ENCODE data around the gene SLC51A. TPM values are rescaled to one million over a fixed set of nuclear protein-coding genes. Genes with fewer than 3 reads are reported as not detected.

The SLC51A gene
- total and polyA plus RNA-seq, 2 donors (not counting 3 experiments of a cell fraction or from before 2014, with no cell fraction given): not detected

- CTCF ChIA-PET: no interaction called here
- Histone ChIP-seq H3K9me1 (replicated peaks; ENCODE audit: control insufficient read depth, extremely low read depth, insufficient read depth, low read length) (no peaks in the 10 kb centered on the region), H3K79me2 (ENCODE audit: control insufficient read depth, insufficient read depth, low read length) (no peaks in the 10 kb centered on the region), H2AFZ (ENCODE audit: low read depth, low read length) (no peak overlapping the region), H3K27me3 (ENCODE audit: control insufficient read depth in 2 of 2, insufficient read depth in 2 of 2, low read length in 2 of 2) (no peaks in the 10 kb centered on the region), H3K4me2 (ENCODE audit: insufficient read depth, low read length) (no peak overlapping the region), H3K9me3 (replicated peaks; ENCODE audit: control insufficient read depth, insufficient read depth, low read length) (no peaks in the 10 kb centered on the region), H4K20me1 (replicated peaks; ENCODE audit: control insufficient read depth, extremely low read depth, insufficient read depth, low read length) (no peaks in the 10 kb centered on the region), H3K36me3 (ENCODE audit: control insufficient read depth in 2 of 2, extremely low read depth in 1 of 2, insufficient read depth in 2 of 2, low read length in 2 of 2) (no peaks in the 10 kb centered on the region), H3K9ac (replicated peaks; ENCODE audit: extremely low read depth, insufficient read depth, low read length) (no peak overlapping the region), H3K4me3 (replicated peaks in 1 of 3; ENCODE audit: insufficient read depth in 1 of 3, low read depth in 1 of 3, low read length in 3 of 3) (no peak overlapping the region), H3K4me1 (ENCODE audit: control insufficient read depth, extremely low read depth, insufficient read depth, low read length) (peaks cover 3% of the 10 kb centered on the region), H3K27ac (ENCODE audit: insufficient read depth, low read depth, low read length) (no peak overlapping the region)
- TF ChIP-seq MYC (IDR thresholded peaks at IDR 0.05; ENCODE audit: low read depth, low read length): no peak
- no peak for TF ChIP-seq EZH2 (IDR thresholded peaks at IDR 0.05; ENCODE audit: borderline replicate concordance, low read depth, low read length, severe bottlenecking)
- TF ChIP-seq CTCF (IDR thresholded peaks at IDR 0.05; ENCODE audit: extremely low read depth in 1 of 2, insufficient read depth in 1 of 2, low read depth in 1 of 2, low read length in 2 of 2): no peak
- TF ChIP-seq MAX (IDR thresholded peaks at IDR 0.05; ENCODE audit: insufficient read depth, insufficient read length): no peak
- no peak for TF ChIP-seq JUN (IDR thresholded peaks at IDR 0.05; ENCODE audit: borderline replicate concordance, insufficient read depth, insufficient read length, low read depth)
- dilution Hi-C loops (cut with MboI; ENCODE audit: extremely low pct_ligation_motif_present, low sequenced_read_pairs) (no loop called here), intact Hi-C loops (cut with micrococcal nuclease) (no loop called here)
- BruUV-seq (replicated peaks): no TSS peak
- no peak for FAIRE-seq
- POLR2A ChIA-PET: no interaction called here
- DNase-seq (ENCODE audit: low read depth, low spot score): no peak
Observed at GRCh38 chr3:196177567-196177966, 38.8 kb upstream of the SLC51A start.

- dilution Hi-C loops (cut with MboI; ENCODE audit: extremely low pct_ligation_motif_present, low sequenced_read_pairs): no loop called here
- CTCF ChIA-PET: no interaction called here
Observed at GRCh38 chr3:196177967-196178366, 38.4 kb upstream of the SLC51A start.

More at GRCh38 chr3:196177967-196178366, 38.4 kb upstream of the SLC51A start:
- intact Hi-C loops (cut with micrococcal nuclease): no loop called here
- Histone ChIP-seq H2AFZ (ENCODE audit: low read depth, low read length) (no peak overlapping the region), H3K9me1 (replicated peaks; ENCODE audit: control insufficient read depth, extremely low read depth, insufficient read depth, low read length) (no peaks in the 10 kb centered on the region), H4K20me1 (replicated peaks; ENCODE audit: control insufficient read depth, extremely low read depth, insufficient read depth, low read length) (no peaks in the 10 kb centered on the region), H3K4me3 (replicated peaks in 1 of 3; ENCODE audit: insufficient read depth in 1 of 3, low read depth in 1 of 3, low read length in 3 of 3) (no peak overlapping the region), H3K9ac (replicated peaks; ENCODE audit: extremely low read depth, insufficient read depth, low read length) (no peak overlapping the region), H3K4me1 (ENCODE audit: control insufficient read depth, extremely low read depth, insufficient read depth, low read length) (peaks cover 3% of the 10 kb centered on the region), H3K36me3 (ENCODE audit: control insufficient read depth in 2 of 2, extremely low read depth in 1 of 2, insufficient read depth in 2 of 2, low read length in 2 of 2) (no peaks in the 10 kb centered on the region), H3K9me3 (replicated peaks; ENCODE audit: control insufficient read depth, insufficient read depth, low read length) (no peaks in the 10 kb centered on the region), H3K4me2 (ENCODE audit: insufficient read depth, low read length) (no peak overlapping the region), H3K27ac (ENCODE audit: insufficient read depth, low read depth, low read length) (no peak overlapping the region), H3K79me2 (ENCODE audit: control insufficient read depth, insufficient read depth, low read length) (no peaks in the 10 kb centered on the region), H3K27me3 (ENCODE audit: control insufficient read depth in 2 of 2, insufficient read depth in 2 of 2, low read length in 2 of 2) (no peaks in the 10 kb centered on the region)
- BruUV-seq (replicated peaks): no TSS peak
- TF ChIP-seq CTCF (IDR thresholded peaks at IDR 0.05; ENCODE audit: extremely low read depth in 1 of 2, insufficient read depth in 1 of 2, low read depth in 1 of 2, low read length in 2 of 2): no peak
- TF ChIP-seq MYC (IDR thresholded peaks at IDR 0.05; ENCODE audit: low read depth, low read length): no peak
- no peak for TF ChIP-seq POLR2A (IDR thresholded peaks at IDR 0.05; ENCODE audit: low read depth, low read length)
- TF ChIP-seq JUN (IDR thresholded peaks at IDR 0.05; ENCODE audit: borderline replicate concordance, insufficient read depth, insufficient read length, low read depth): no peak
- TF ChIP-seq FOS (IDR thresholded peaks at IDR 0.05; ENCODE audit: borderline replicate concordance, insufficient read depth, low read length): no peak
- no peak for TF ChIP-seq EZH2 (IDR thresholded peaks at IDR 0.05; ENCODE audit: borderline replicate concordance, low read depth, low read length, severe bottlenecking)
- no peak for TF ChIP-seq POLR2AphosphoS5 (IDR thresholded peaks at IDR 0.05; ENCODE audit: insufficient read depth, low read depth, low read length)
- TF ChIP-seq GATA2 (IDR thresholded peaks at IDR 0.05; ENCODE audit: insufficient read depth, insufficient read length, low read depth, low read length): no peak
- TF ChIP-seq MAX (IDR thresholded peaks at IDR 0.05; ENCODE audit: insufficient read depth, insufficient read length): no peak
- POLR2A ChIA-PET: no interaction called here
- DNase-seq (ENCODE audit: low read depth, low spot score) (no peak), FAIRE-seq (no peak)

All from endothelial cell of umbilical vein (primary cell).